ENCODE data around the gene LHPP.

LHPP gene

GRCh38 chr10:124515244-124515970 lies 53.8 kb downstream of the LHPP start:
- Histone ChIP-seq H3K4me3 (ENCODE audit: low read depth in 1 of 5, low read length in 5 of 5) (no peak overlapping the region), H3K27ac (ENCODE audit: low read depth, low read length) (no peak overlapping the region), H3K9me3 (ENCODE audit: control insufficient read depth in 5 of 5, low read length in 5 of 5) (no peaks in the 10 kb centered on the region), H3K27me3 (ENCODE audit: control insufficient read depth in 5 of 5, insufficient read depth in 4 of 5, low read length in 5 of 5) (no peaks in the 10 kb centered on the region), H3K9ac (ENCODE audit: low read length in 5 of 5) (no peak overlapping the region), H3K4me1 (ENCODE audit: control insufficient read depth in 5 of 5, insufficient read depth in 5 of 5, low read length in 5 of 5) (peaks cover 0 to 2% (median 0%) of the 10 kb centered on the region in 5 donors), H3K36me3 (ENCODE audit: control insufficient read depth in 5 of 5, insufficient read depth in 5 of 5, low read length in 5 of 5) (peaks cover 0 to 4% (median 0%) of the 10 kb centered on the region in 5 donors)

- Histone ChIP-seq H3K4me1 (ENCODE audit: control insufficient read depth in 5 of 5, insufficient read depth in 5 of 5, low read length in 5 of 5) (no peaks in the 10 kb centered on the region), H3K9ac (ENCODE audit: low read length in 5 of 5) (no peak overlapping the region), H3K27me3 (ENCODE audit: control insufficient read depth in 5 of 5, insufficient read depth in 4 of 5, low read length in 5 of 5) (no peaks in the 10 kb centered on the region), H3K36me3 (ENCODE audit: control insufficient read depth in 5 of 5, insufficient read depth in 5 of 5, low read length in 5 of 5) (peaks cover 0 to 4% (median 0%) of the 10 kb centered on the region in 5 donors), H3K27ac (ENCODE audit: low read depth, low read length) (no peak overlapping the region), H3K4me3 (ENCODE audit: low read depth in 1 of 5, low read length in 5 of 5) (no peak overlapping the region), H3K9me3 (ENCODE audit: control insufficient read depth in 5 of 5, low read length in 5 of 5) (no peaks in the 10 kb centered on the region)
Measured at GRCh38 chr10:124516181-124516580, 54.6 kb downstream of the LHPP start.

- no peaks in the 10 kb centered on the region for H3K27me3 ChIP-seq (ENCODE audit: control insufficient read depth in 5 of 5, insufficient read depth in 4 of 5, low read length in 5 of 5)
- no peak overlapping the region for H3K9ac ChIP-seq (ENCODE audit: low read length in 5 of 5)
- peaks cover 0 to 4% (median 0%) of the 10 kb centered on the region in 5 donors for H3K36me3 ChIP-seq (ENCODE audit: control insufficient read depth in 5 of 5, insufficient read depth in 5 of 5, low read length in 5 of 5)
- no peak overlapping the region for H3K27ac ChIP-seq (ENCODE audit: low read depth, low read length)
- H3K9me3 ChIP-seq (ENCODE audit: control insufficient read depth in 5 of 5, low read length in 5 of 5), result no peaks in the 10 kb centered on the region
- peaks cover 0 to 7% (median 0%) of the 10 kb centered on the region in 5 donors for H3K4me1 ChIP-seq (ENCODE audit: control insufficient read depth in 5 of 5, insufficient read depth in 5 of 5, low read length in 5 of 5)
- no peak overlapping the region for H3K4me3 ChIP-seq (ENCODE audit: low read depth in 1 of 5, low read length in 5 of 5)
Measured at GRCh38 chr10:124516746-124517397, 55.2 kb downstream of the LHPP start.

GRCh38 chr10:124517461-124517860 lies 55.8 kb downstream of the LHPP start:
- Histone ChIP-seq H3K9ac (ENCODE audit: low read length in 5 of 5) (no peak overlapping the region), H3K27ac (ENCODE audit: low read depth, low read length) (no peak overlapping the region), H3K27me3 (ENCODE audit: control insufficient read depth in 5 of 5, insufficient read depth in 4 of 5, low read length in 5 of 5) (no peaks in the 10 kb centered on the region), H3K4me1 (ENCODE audit: control insufficient read depth in 5 of 5, insufficient read depth in 5 of 5, low read length in 5 of 5) (peaks cover 0 to 9% (median 4%) of the 10 kb centered on the region in 5 donors), H3K36me3 (ENCODE audit: control insufficient read depth in 5 of 5, insufficient read depth in 5 of 5, low read length in 5 of 5) (peaks cover 0 to 4% (median 0%) of the 10 kb centered on the region in 5 donors), H3K9me3 (ENCODE audit: control insufficient read depth in 5 of 5, low read length in 5 of 5) (no peaks in the 10 kb centered on the region), H3K4me3 (ENCODE audit: low read depth in 1 of 5, low read length in 5 of 5) (no peak overlapping the region)

GRCh38 chr10:124517931-124518330 lies 56.3 kb downstream of the LHPP start:
- H3K4me3 ChIP-seq (ENCODE audit: low read depth in 1 of 5, low read length in 5 of 5), result no peak overlapping the region
- peaks cover 0 to 14% (median 8%) of the 10 kb centered on the region in 5 donors for H3K4me1 ChIP-seq (ENCODE audit: control insufficient read depth in 5 of 5, insufficient read depth in 5 of 5, low read length in 5 of 5)
- H3K27ac ChIP-seq (ENCODE audit: low read depth, low read length), result no peak overlapping the region
- no peak overlapping the region for H3K9ac ChIP-seq (ENCODE audit: low read length in 5 of 5)
- H3K27me3 ChIP-seq (ENCODE audit: control insufficient read depth in 5 of 5, insufficient read depth in 4 of 5, low read length in 5 of 5), result no peaks in the 10 kb centered on the region
- H3K36me3 ChIP-seq (ENCODE audit: control insufficient read depth in 5 of 5, insufficient read depth in 5 of 5, low read length in 5 of 5), result peaks cover 0 to 4% (median 0%) of the 10 kb centered on the region in 5 donors
- no peaks in the 10 kb centered on the region for H3K9me3 ChIP-seq (ENCODE audit: control insufficient read depth in 5 of 5, low read length in 5 of 5)

- Histone ChIP-seq H3K36me3 (ENCODE audit: control insufficient read depth in 5 of 5, insufficient read depth in 5 of 5, low read length in 5 of 5) (peaks cover 0 to 4% (median 0%) of the 10 kb centered on the region in 5 donors), H3K9ac (ENCODE audit: low read length in 5 of 5) (no peak overlapping the region), H3K4me3 (ENCODE audit: low read depth in 1 of 5, low read length in 5 of 5) (no peak overlapping the region), H3K27ac (ENCODE audit: low read depth, low read length) (no peak overlapping the region), H3K27me3 (ENCODE audit: control insufficient read depth in 5 of 5, insufficient read depth in 4 of 5, low read length in 5 of 5) (no peaks in the 10 kb centered on the region), H3K4me1 (ENCODE audit: control insufficient read depth in 5 of 5, insufficient read depth in 5 of 5, low read length in 5 of 5) (peaks cover under 1 to 18% (median 12%) of the 10 kb centered on the region in 5 donors), H3K9me3 (ENCODE audit: control insufficient read depth in 5 of 5, low read length in 5 of 5) (no peaks in the 10 kb centered on the region)
Measured at GRCh38 chr10:124518366-124518765, 56.7 kb downstream of the LHPP start.

- Histone ChIP-seq H3K36me3 (ENCODE audit: control insufficient read depth in 5 of 5, insufficient read depth in 5 of 5, low read length in 5 of 5) (peaks cover 0 to 4% (median 0%) of the 10 kb centered on the region in 5 donors), H3K9ac (ENCODE audit: low read length in 5 of 5) (no peak overlapping the region), H3K27ac (ENCODE audit: low read depth, low read length) (no peak overlapping the region)
Measured at GRCh38 chr10:124520558-124521428, 59.2 kb downstream of the LHPP start.

GRCh38 chr10:124521429-124521871 lies 59.8 kb downstream of the LHPP start:
- Histone ChIP-seq H3K4me3 (ENCODE audit: low read depth in 1 of 5, low read length in 5 of 5) (no peak overlapping the region), H3K36me3 (ENCODE audit: control insufficient read depth in 5 of 5, insufficient read depth in 5 of 5, low read length in 5 of 5) (peaks cover 0 to 4% (median 0%) of the 10 kb centered on the region in 5 donors), H3K27ac (ENCODE audit: low read depth, low read length) (no peak overlapping the region), H3K9ac (ENCODE audit: low read length in 5 of 5) (no peak overlapping the region), H3K9me3 (ENCODE audit: control insufficient read depth in 5 of 5, low read length in 5 of 5) (no peaks in the 10 kb centered on the region), H3K4me1 (ENCODE audit: control insufficient read depth in 5 of 5, insufficient read depth in 5 of 5, low read length in 5 of 5) (peaks cover 1 to 35% (median 27%) of the 10 kb centered on the region in 5 donors), H3K27me3 (ENCODE audit: control insufficient read depth in 5 of 5, insufficient read depth in 4 of 5, low read length in 5 of 5) (no peaks in the 10 kb centered on the region)

More at GRCh38 chr10:124520558-124521428, 59.2 kb downstream of the LHPP start:
- Histone ChIP-seq H3K4me1 (ENCODE audit: control insufficient read depth in 5 of 5, insufficient read depth in 5 of 5, low read length in 5 of 5) (peaks cover 1 to 35% (median 27%) of the 10 kb centered on the region in 5 donors), H3K9me3 (ENCODE audit: control insufficient read depth in 5 of 5, low read length in 5 of 5) (no peaks in the 10 kb centered on the region), H3K27me3 (ENCODE audit: control insufficient read depth in 5 of 5, insufficient read depth in 4 of 5, low read length in 5 of 5) (no peaks in the 10 kb centered on the region), H3K4me3 (ENCODE audit: low read depth in 1 of 5, low read length in 5 of 5) (no peak overlapping the region)

- H3K27me3 ChIP-seq (ENCODE audit: control insufficient read depth in 5 of 5, insufficient read depth in 4 of 5, low read length in 5 of 5), result no peaks in the 10 kb centered on the region
- no peak overlapping the region for H3K9ac ChIP-seq (ENCODE audit: low read length in 5 of 5)
- H3K9me3 ChIP-seq (ENCODE audit: control insufficient read depth in 5 of 5, low read length in 5 of 5), result no peaks in the 10 kb centered on the region
- no peak overlapping the region for H3K27ac ChIP-seq (ENCODE audit: low read depth, low read length)
- H3K4me1 ChIP-seq (ENCODE audit: control insufficient read depth in 5 of 5, insufficient read depth in 5 of 5, low read length in 5 of 5), result peaks cover 1 to 35% (median 27%) of the 10 kb centered on the region in 5 donors
- peaks cover 0 to 4% (median 0%) of the 10 kb centered on the region in 5 donors for H3K36me3 ChIP-seq (ENCODE audit: control insufficient read depth in 5 of 5, insufficient read depth in 5 of 5, low read length in 5 of 5)
- no peak overlapping the region for H3K4me3 ChIP-seq (ENCODE audit: low read depth in 1 of 5, low read length in 5 of 5)
Measured at GRCh38 chr10:124522131-124522932, 60.7 kb downstream of the LHPP start.

All from subcutaneous abdominal adipose tissue (tissue), 5 donors.